K562 (cell line): ENCODE measurements around the gene UHMK1. TPM values are rescaled to one million over a fixed set of nuclear protein-coding genes. Genes with fewer than 3 reads are reported as not detected.

Experiments
- BCOR ChIP-seq: fragments of 450-650 bp; IDR thresholded peaks from 2 replicates; pipeline ENCODE4 v1.6.1; 2016
- CC2D1A ChIP-seq: fragments of 450-650 bp; IDR thresholded peaks from 2 replicates; pipeline ENCODE4 v1.6.1; 2017; ENCODE audit warnings: mild to moderate bottlenecking
- MAZ ChIP-seq, 2 experiments: fragments of 450-650 bp in 1 of 2; sonication (generic) in 1 of 2; formaldehyde crosslinking; IDR thresholded peaks in 1 of 2; conservative IDR thresholded peaks in 1 of 2; 2 replicates each; pipeline versions ENCODE4 v1.4.0 to v1.5.0; 2020; ENCODE audit warnings: mild to moderate bottlenecking in 1 of 2, missing genetic modification reagents in 1 of 2
- MTA3 ChIP-seq: fragments of 450-650 bp; formaldehyde crosslinking; IDR thresholded peaks from 2 replicates; pipeline ENCODE4 v1.6.1; 2017; ENCODE audit warnings: mild to moderate bottlenecking, borderline replicate concordance
- NFIC ChIP-seq: fragments of 450-650 bp; IDR thresholded peaks from 2 replicates; pipeline ENCODE4 v1.6.1; 2017; ENCODE audit warnings: mild to moderate bottlenecking, inconsistent platforms
- SETDB1 ChIP-seq: IDR thresholded peaks from one replicate; pipeline ENCODE4 v1.6.1; 2012; ENCODE audit warnings: low read length, control low read depth, inconsistent platforms
- SP1 ChIP-seq: sonication (generic); formaldehyde crosslinking; IDR thresholded peaks from 2 replicates; pipeline ENCODE4 v1.8.1; 2022; ENCODE audit warnings: mild to moderate bottlenecking, missing genetic modification reagents
- ZBTB40 ChIP-seq, 2 experiments: fragments of 450-650 bp in 1 of 2; sonication (generic) in 1 of 2; formaldehyde crosslinking in 1 of 2; IDR thresholded peaks; 2 replicates each; pipeline versions ENCODE4 v1.7.1 to v1.9.0; 2016 to 2022; ENCODE audit warnings: inconsistent platforms in 1 of 2, mild to moderate bottlenecking in 1 of 2, missing genetic modification reagents in 1 of 2
- ZNF696 ChIP-seq: fragments of 250-450 bp; sonication (Bioruptor Pico); conservative IDR thresholded peaks from 2 replicates; pipeline ENCODE4 v1.4.0; 2020; ENCODE audit warnings: mild to moderate bottlenecking, moderate library complexity
- polyA plus RNA-seq, 8 experiments: library from polyadenylated mRNA; depleted of rRNA in 4 of 8; stranded (reverse) in 5 of 8; unstranded in 3 of 8; fragments of >200 nt; fragmentation: Nextera tagmentation in 2 of 8; fragmentation: Illumina TruSeq in 1 of 8; extraction: Ambion mirVana in 2 of 8; extraction: Trizol in 1 of 8; gene quantifications; 2 replicates each; pipeline versions ENCODE4 v1.2.1 to v1.2.3, GENCODE V29; 2011 to 2014; ENCODE audit warnings: inconsistent platforms in 1 of 8, missing spikeins in 1 of 8
- total RNA-seq, 7 experiments: library from RNA; depleted of rRNA in 6 of 7; stranded (reverse); fragments of >200 nt in 6 of 7; fragmentation: Illumina TruSeq in 2 of 7; extraction: Trizol in 2 of 7; gene quantifications; 2 replicates each; pipeline versions ENCODE4 v1.2.1 to v1.2.3, GENCODE V29; 2011 to 2021; ENCODE audit warnings: low replicate concordance in 1 of 7
- TF ChIP-seq, protein P1 (sequence below): fragments of 250-450 bp; sonication (Bioruptor Pico); IDR thresholded peaks from 2 replicates; pipeline ENCODE4 v1.8.0; 2022; ENCODE audit warnings: inconsistent platforms
- TF ChIP-seq, protein P2 (sequence below): sonication (generic); formaldehyde crosslinking; IDR thresholded peaks from 2 replicates; pipeline ENCODE4 v1.8.0; 2023; ENCODE audit warnings: mild to moderate bottlenecking, missing genetic modification reagents
- TF ChIP-seq, protein P3 (sequence below): IDR thresholded peaks from 2 replicates; pipeline ENCODE4 v1.6.1; 2011; ENCODE audit not compliant: insufficient read length; ENCODE audit errors: extremely low read depth

Gene UHMK1
- total and polyA plus RNA-seq, 9 of the 15 experiments (the other 6 are each of a cell fraction or from before 2014, with no cell fraction given) = 13.1 to 72.4 (median 38.3) TPM

- TF ChIP-seq ZBTB40 (IDR thresholded peaks at IDR 0.05) = no peak; the same call in 1 of the 2 replicates
- TF ChIP-seq ZBTB40 (CRISPR knock-in tag; IDR thresholded peaks at IDR 0.05) = no peak
- no peak for TF ChIP-seq CC2D1A
- TF ChIP-seq NFIC = no peak
- TF ChIP-seq, protein P1, sequence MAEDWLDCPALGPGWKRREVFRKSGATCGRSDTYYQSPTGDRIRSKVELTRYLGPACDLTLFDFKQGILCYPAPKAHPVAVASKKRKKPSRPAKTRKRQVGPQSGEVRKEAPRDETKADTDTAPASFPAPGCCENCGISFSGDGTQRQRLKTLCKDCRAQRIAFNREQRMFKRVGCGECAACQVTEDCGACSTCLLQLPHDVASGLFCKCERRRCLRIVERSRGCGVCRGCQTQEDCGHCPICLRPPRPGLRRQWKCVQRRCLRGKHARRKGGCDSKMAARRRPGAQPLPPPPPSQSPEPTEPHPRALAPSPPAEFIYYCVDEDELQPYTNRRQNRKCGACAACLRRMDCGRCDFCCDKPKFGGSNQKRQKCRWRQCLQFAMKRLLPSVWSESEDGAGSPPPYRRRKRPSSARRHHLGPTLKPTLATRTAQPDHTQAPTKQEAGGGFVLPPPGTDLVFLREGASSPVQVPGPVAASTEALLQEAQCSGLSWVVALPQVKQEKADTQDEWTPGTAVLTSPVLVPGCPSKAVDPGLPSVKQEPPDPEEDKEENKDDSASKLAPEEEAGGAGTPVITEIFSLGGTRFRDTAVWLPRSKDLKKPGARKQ (CRISPR knock-in tag) = no peak
- no peak for TF ChIP-seq MTA3
- TF ChIP-seq, protein P2, sequence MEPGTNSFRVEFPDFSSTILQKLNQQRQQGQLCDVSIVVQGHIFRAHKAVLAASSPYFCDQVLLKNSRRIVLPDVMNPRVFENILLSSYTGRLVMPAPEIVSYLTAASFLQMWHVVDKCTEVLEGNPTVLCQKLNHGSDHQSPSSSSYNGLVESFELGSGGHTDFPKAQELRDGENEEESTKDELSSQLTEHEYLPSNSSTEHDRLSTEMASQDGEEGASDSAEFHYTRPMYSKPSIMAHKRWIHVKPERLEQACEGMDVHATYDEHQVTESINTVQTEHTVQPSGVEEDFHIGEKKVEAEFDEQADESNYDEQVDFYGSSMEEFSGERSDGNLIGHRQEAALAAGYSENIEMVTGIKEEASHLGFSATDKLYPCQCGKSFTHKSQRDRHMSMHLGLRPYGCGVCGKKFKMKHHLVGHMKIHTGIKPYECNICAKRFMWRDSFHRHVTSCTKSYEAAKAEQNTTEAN (CRISPR knock-in tag) = no peak
- TF ChIP-seq, protein P3, sequence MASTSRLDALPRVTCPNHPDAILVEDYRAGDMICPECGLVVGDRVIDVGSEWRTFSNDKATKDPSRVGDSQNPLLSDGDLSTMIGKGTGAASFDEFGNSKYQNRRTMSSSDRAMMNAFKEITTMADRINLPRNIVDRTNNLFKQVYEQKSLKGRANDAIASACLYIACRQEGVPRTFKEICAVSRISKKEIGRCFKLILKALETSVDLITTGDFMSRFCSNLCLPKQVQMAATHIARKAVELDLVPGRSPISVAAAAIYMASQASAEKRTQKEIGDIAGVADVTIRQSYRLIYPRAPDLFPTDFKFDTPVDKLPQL = no peak
- no peak for TF ChIP-seq MAZ (CRISPR knock-in tag; conservative IDR thresholded peaks at IDR 0.05 in 1 of 2, IDR thresholded peaks at IDR 0.05 in 1 of 2)
- TF ChIP-seq ZNF696 (CRISPR knock-in tag) = no peak
- TF ChIP-seq SETDB1 = no peak
- TF ChIP-seq BCOR = no peak
- TF ChIP-seq SP1 = no peak
Measured at GRCh38 chr1:162564762-162565218, 67.2 kb downstream of the UHMK1 start (continued).
